K562 (cell line): ENCODE results near the gene CCDC3. TPM values are rescaled to one million over a fixed set of nuclear protein-coding genes. Genes with fewer than 3 reads are reported as not detected.

Source experiments
- ATAC-seq: fragments of 200-7000 bp; cut with Tn5 transposase; 3 replicates; pipeline ENCODE4 v1.9.1; 2020; ENCODE audit warnings: moderate library complexity
- BruUV-seq: library from RNA; stranded (reverse); fragments of 400-500 nt; replicated peaks from 2 replicates; lab custom pipeline; 2021; lab: Mats Ljungman, UMichigan
- CTCF ChIA-PET: fragments of 300-600 bp; formaldehyde crosslinking; extraction: SDS; loops from one replicate; lab custom pipeline; 2021; ENCODE audit warnings: low intra/inter-chr PET ratio; lab: Yijun Ruan, JAX
- POLR2A ChIA-PET: fragments of 300-600, 350-650 bp; sonication (Branson Sonifier 250); formaldehyde crosslinking; extraction: SDS; loops from one replicate; lab custom pipeline; 2021; ENCODE audit warnings: antibody characterized with exemption, inconsistent platforms; lab: Yijun Ruan, JAX
- DNase-seq, 4 experiments: peaks; one replicate each; pipeline versions ENCODE4 v3.0.0 to v3.0.0-alpha.2; 2011 to 2018; ENCODE audit warnings: low spot score in 3 of 4, mixed read lengths in 3 of 4; ENCODE audit errors: extremely low read depth in 1 of 4
- FAIRE-seq: peaks from 2 replicates; lab custom pipeline; 2011; peaks lifted over from hg19 to GRCh38; lab: Jason Lieb, UNC
- H2AFZ ChIP-seq: 2 replicates; pipeline ENCODE4 v1.6.0; 2011; ENCODE audit warnings: low read depth, low read length, control low read depth, inconsistent platforms
- H3K27ac ChIP-seq: fragments of 200-600 bp; 3 replicates; pipeline ENCODE4 v1.8.0; 2011; ENCODE audit warnings: low read depth, mild to moderate bottlenecking, control low read depth, inconsistent platforms, low read length, moderate library complexity, mixed read lengths; ENCODE audit errors: extremely low read depth
- H3K27me3 ChIP-seq, 2 experiments: fragments of 300-600 bp in 1 of 2; 2 replicates in 1 of 2; 3 replicates in 1 of 2; pipeline versions ENCODE4 v1.6.0 to v1.8.0; 2011; ENCODE audit warnings: inconsistent platforms in 2 of 2, low read length in 2 of 2, mild to moderate bottlenecking in 1 of 2, mixed read lengths in 1 of 2, moderate library complexity in 1 of 2; ENCODE audit not compliant: control insufficient read depth in 2 of 2, insufficient read depth in 2 of 2
- H3K36me3 ChIP-seq: fragments of 300-600 bp; 3 replicates; pipeline ENCODE4 v1.8.0; 2011; ENCODE audit warnings: mild to moderate bottlenecking, low read length, inconsistent platforms; ENCODE audit not compliant: control insufficient read depth, insufficient read depth
- H3K4me1 ChIP-seq, 2 experiments: fragments of 200-600 bp in 1 of 2; replicated peaks in 1 of 2; 2 replicates in 1 of 2; 3 replicates in 1 of 2; pipeline versions ENCODE4 v1.5.1 to v1.8.0; 2011; ENCODE audit warnings: inconsistent platforms in 2 of 2, low read length in 2 of 2, mild to moderate bottlenecking in 1 of 2, mixed read lengths in 1 of 2, moderate library complexity in 1 of 2; ENCODE audit not compliant: control insufficient read depth in 2 of 2, insufficient read depth in 2 of 2
- H3K4me2 ChIP-seq: 2 replicates; pipeline ENCODE4 v1.6.1; 2011; ENCODE audit warnings: low read length, control low read depth, inconsistent platforms, mixed read lengths; ENCODE audit not compliant: insufficient read depth
- H3K4me3 ChIP-seq: fragments of 200-600 bp; sonication (generic), shearing (Covaris generic); 2 replicates; pipeline ENCODE4 v1.5.1; 2016; ENCODE audit warnings: control low read depth, inconsistent platforms
- H3K79me2 ChIP-seq: fragments of 200-600 bp; 3 replicates; pipeline ENCODE4 v1.8.0; 2011; ENCODE audit warnings: low read length, inconsistent platforms; ENCODE audit not compliant: control insufficient read depth, insufficient read depth
- H3K9ac ChIP-seq, 2 experiments: 2 replicates each; pipeline versions ENCODE4 v1.6.0 to v1.6.1; 2011; ENCODE audit warnings: low read depth in 2 of 2, low read length in 2 of 2, control low read depth in 1 of 2, inconsistent platforms in 1 of 2, mild to moderate bottlenecking in 1 of 2, mixed read lengths in 1 of 2; ENCODE audit not compliant: insufficient read depth in 1 of 2
- H3K9me1 ChIP-seq: one replicate; pipeline ENCODE4 v1.6.0; 2011; ENCODE audit warnings: inconsistent platforms, mild to moderate bottlenecking, low read length, moderate library complexity; ENCODE audit not compliant: control insufficient read depth, insufficient read depth
- H3K9me3 ChIP-seq: replicated peaks from 2 replicates; pipeline ENCODE4 v1.5.1; 2011; ENCODE audit warnings: low read depth, low read length, inconsistent platforms; ENCODE audit not compliant: control insufficient read depth, insufficient read depth
- H4K20me1 ChIP-seq: replicated peaks from 2 replicates; pipeline ENCODE4 v1.6.1; 2011; ENCODE audit warnings: low read length, inconsistent platforms, mixed read lengths; ENCODE audit not compliant: control insufficient read depth, insufficient read depth
- GTF2A2 ChIP-seq: IDR thresholded peaks from 2 replicates; pipeline ENCODE4 v1.6.1; 2016; ENCODE audit warnings: mild to moderate bottlenecking, missing genetic modification characterization, missing compliant biosample characterization
- TCFL5 ChIP-seq: fragments of 250-450 bp; sonication (Bioruptor Pico); conservative IDR thresholded peaks from 2 replicates; pipeline ENCODE4 v1.6.1; 2021; ENCODE audit warnings: mild to moderate bottlenecking, moderate library complexity, matching md5 sums
- ZNF133 ChIP-seq: fragments of 250-450 bp; sonication (Bioruptor Pico); IDR thresholded peaks from 2 replicates; pipeline ENCODE4 v1.4.0; 2020; ENCODE audit warnings: mild to moderate bottlenecking
- WGBS: fragments of 100-300 bp; shearing (Covaris generic); methylation state at CpG from one replicate; pipeline ENCODE4 v1.1.6; 2016; ENCODE audit warnings: low coverage, mixed read lengths; ENCODE audit not compliant: insufficient coverage; ENCODE audit errors: missing lambda C conversion rate; 5-methylcytosine and 5-hydroxymethylcytosine counted together
- in situ Hi-C: fragments of 300-500 bp; cut with MboI; formaldehyde crosslinking; loops from 4 replicates; pipeline ENCODE4 v1.15.0; 2018; ENCODE audit warnings: inconsistent platforms, mixed read lengths
- intact Hi-C: fragments of 100-400 bp; cut with micrococcal nuclease; formaldehyde crosslinking; loops from 2 replicates; pipeline ENCODE4 v1.14.2; 2022
- polyA plus RNA-seq, 8 experiments: library from polyadenylated mRNA; depleted of rRNA in 4 of 8; stranded (reverse) in 5 of 8; unstranded in 3 of 8; fragments of >200 nt; fragmentation: Nextera tagmentation in 2 of 8; fragmentation: Illumina TruSeq in 1 of 8; extraction: Ambion mirVana in 2 of 8; extraction: Trizol in 1 of 8; gene quantifications; 2 replicates each; pipeline versions ENCODE4 v1.2.1 to v1.2.3, GENCODE V29; 2011 to 2014; ENCODE audit warnings: inconsistent platforms in 1 of 8, missing spikeins in 1 of 8
- total RNA-seq, 7 experiments: library from RNA; depleted of rRNA in 6 of 7; stranded (reverse); fragments of >200 nt in 6 of 7; fragmentation: Illumina TruSeq in 2 of 7; extraction: Trizol in 2 of 7; gene quantifications; 2 replicates each; pipeline versions ENCODE4 v1.2.1 to v1.2.3, GENCODE V29; 2011 to 2021; ENCODE audit warnings: low replicate concordance in 1 of 7
- TF ChIP-seq, protein P1 (sequence below): fragments of 250-450 bp; sonication (Bioruptor Pico); IDR thresholded peaks from 2 replicates; pipeline ENCODE4 v1.4.0; 2020
- TF ChIP-seq, protein P2 (sequence below): fragments of 450-650 bp; formaldehyde crosslinking; IDR thresholded peaks from 2 replicates; pipeline ENCODE4 v1.4.0; 2020; ENCODE audit warnings: mild to moderate bottlenecking, moderate library complexity

CCDC3 gene
- total and polyA plus RNA-seq, 9 of the 15 experiments (the other 6 are each of a cell fraction or from before 2014, with no cell fraction given): not detected

DNA sequence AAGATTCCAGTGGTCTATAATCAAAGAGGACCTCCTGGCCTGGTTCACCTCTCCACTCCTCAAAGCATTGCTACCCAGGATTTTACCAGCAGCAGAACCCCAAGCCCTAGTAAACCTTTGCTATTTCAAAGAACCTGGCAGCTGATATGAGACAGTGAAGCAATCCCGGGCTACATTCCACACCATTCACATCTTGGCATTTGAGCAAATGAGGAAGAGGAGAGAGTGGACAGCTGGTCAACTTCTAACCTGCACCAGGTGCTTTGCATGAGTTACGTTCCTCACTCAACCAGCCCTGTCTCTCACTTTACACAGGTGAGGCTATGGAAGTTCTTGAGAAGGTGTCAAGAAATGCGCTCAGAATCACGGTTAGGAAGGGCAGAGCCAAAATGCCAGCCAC, 1.1 kb downstream of the CCDC3 start (continued):
- TF ChIP-seq, protein P1, sequence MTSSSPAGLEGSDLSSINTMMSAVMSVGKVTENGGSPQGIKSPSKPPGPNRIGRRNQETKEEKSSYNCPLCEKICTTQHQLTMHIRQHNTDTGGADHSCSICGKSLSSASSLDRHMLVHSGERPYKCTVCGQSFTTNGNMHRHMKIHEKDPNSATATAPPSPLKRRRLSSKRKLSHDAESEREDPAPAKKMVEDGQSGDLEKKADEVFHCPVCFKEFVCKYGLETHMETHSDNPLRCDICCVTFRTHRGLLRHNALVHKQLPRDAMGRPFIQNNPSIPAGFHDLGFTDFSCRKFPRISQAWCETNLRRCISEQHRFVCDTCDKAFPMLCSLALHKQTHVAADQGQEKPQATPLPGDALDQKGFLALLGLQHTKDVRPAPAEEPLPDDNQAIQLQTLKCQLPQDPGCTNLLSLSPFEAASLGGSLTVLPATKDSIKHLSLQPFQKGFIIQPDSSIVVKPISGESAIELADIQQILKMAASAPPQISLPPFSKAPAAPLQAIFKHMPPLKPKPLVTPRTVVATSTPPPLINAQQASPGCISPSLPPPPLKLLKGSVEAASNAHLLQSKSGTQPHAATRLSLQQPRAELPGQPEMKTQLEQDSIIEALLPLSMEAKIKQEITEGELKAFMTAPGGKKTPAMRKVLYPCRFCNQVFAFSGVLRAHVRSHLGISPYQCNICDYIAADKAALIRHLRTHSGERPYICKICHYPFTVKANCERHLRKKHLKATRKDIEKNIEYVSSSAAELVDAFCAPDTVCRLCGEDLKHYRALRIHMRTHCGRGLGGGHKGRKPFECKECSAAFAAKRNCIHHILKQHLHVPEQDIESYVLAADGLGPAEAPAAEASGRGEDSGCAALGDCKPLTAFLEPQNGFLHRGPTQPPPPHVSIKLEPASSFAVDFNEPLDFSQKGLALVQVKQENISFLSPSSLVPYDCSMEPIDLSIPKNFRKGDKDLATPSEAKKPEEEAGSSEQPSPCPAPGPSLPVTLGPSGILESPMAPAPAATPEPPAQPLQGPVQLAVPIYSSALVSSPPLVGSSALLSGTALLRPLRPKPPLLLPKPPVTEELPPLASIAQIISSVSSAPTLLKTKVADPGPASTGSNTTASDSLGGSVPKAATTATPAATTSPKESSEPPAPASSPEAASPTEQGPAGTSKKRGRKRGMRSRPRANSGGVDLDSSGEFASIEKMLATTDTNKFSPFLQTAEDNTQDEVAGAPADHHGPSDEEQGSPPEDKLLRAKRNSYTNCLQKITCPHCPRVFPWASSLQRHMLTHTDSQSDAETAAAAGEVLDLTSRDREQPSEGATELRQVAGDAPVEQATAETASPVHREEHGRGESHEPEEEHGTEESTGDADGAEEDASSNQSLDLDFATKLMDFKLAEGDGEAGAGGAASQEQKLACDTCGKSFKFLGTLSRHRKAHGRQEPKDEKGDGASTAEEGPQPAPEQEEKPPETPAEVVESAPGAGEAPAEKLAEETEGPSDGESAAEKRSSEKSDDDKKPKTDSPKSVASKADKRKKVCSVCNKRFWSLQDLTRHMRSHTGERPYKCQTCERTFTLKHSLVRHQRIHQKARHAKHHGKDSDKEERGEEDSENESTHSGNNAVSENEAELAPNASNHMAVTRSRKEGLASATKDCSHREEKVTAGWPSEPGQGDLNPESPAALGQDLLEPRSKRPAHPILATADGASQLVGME (CRISPR knock-in tag): no peak

DNA sequence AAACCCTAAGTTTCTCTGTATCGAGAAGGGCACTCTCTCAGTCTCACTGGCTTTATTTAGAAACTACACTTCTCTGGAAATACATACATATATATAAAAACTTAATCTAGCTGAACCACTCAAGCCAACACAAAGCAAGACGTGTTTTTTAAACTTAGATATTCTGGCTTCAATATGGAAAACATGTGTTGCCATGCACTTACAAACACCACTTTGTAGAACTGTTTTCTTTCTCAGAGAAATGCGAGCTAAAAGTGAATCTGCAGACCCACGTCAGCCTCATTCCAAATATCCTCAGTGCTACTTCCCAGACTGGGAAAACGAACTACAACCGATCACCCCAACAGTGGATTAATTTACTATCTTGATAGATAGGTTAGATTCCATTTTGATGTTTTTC, 1.7 kb downstream of the CCDC3 start:
- in situ Hi-C loops: no loop called here
- no peak overlapping the region for H2AFZ ChIP-seq
- 0% methylated on average over 6 of the region's 6 CpGs for WGBS
- FAIRE-seq: no peak
- H3K27ac ChIP-seq: no peak overlapping the region
- peaks cover 0 to 10% of the 10 kb centered on the region in 2 experiments; a peak in 2 of 5 replicates for H3K4me1 ChIP-seq
- intact Hi-C loops: no loop called here
- no peaks in the 10 kb centered on the region; the same call in 1 of the 2 replicates for H4K20me1 ChIP-seq
- no peaks in the 10 kb centered on the region for H3K9me3 ChIP-seq
- ChIA-PET POLR2A (no interaction called here), CTCF (interaction anchor here (0.6 kb wide), 1 partner anchor 125 kb away, joined by 3 read pairs; no protein-coding TSS in a partner anchor)
- ATAC-seq: no peak
- no TSS peak for BruUV-seq
- no peak overlapping the region for H3K4me2 ChIP-seq
- no peak overlapping the region for H3K9ac ChIP-seq
- H3K9me1 ChIP-seq: no peaks in the 10 kb centered on the region
- no peak for DNase-seq
- H3K36me3 ChIP-seq: no peaks in the 10 kb centered on the region
- H3K27me3 ChIP-seq: peaks cover 18 to 21% of the 10 kb centered on the region in 2 experiments
- H3K79me2 ChIP-seq: no peaks in the 10 kb centered on the region
- H3K4me3 ChIP-seq: no peak overlapping the region
- TF ChIP-seq TCFL5 (CRISPR knock-in tag) (no peak), GTF2A2 (no peak), ZNF133 (CRISPR knock-in tag) (no peak)
- TF ChIP-seq, protein P2, sequence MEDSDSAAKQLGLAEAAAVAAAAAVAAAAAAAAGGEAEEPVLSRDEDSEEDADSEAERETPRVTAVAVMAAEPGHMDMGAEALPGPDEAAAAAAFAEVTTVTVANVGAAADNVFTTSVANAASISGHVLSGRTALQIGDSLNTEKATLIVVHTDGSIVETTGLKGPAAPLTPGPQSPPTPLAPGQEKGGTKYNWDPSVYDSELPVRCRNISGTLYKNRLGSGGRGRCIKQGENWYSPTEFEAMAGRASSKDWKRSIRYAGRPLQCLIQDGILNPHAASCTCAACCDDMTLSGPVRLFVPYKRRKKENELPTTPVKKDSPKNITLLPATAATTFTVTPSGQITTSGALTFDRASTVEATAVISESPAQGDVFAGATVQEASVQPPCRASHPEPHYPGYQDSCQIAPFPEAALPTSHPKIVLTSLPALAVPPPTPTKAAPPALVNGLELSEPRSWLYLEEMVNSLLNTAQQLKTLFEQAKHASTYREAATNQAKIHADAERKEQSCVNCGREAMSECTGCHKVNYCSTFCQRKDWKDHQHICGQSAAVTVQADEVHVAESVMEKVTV (CRISPR knock-in tag): no peak
